ENCODE results near the gene MYBBP1A. TPM values are rescaled to one million over a fixed set of nuclear protein-coding genes. Genes with fewer than 3 reads are reported as not detected.

MYBBP1A gene
- total and polyA plus RNA-seq, 2 of the 8 experiments (the other 6 are each of a cell fraction or from before 2014, with no cell fraction given): 46.8 to 151 TPM

GRCh38 chr17:4556996-4557395 lies 1.8 kb upstream of the MYBBP1A start (continued):
- TF ChIP-seq TCF12 (IDR thresholded peaks at IDR 0.05; ENCODE audit: low read depth, low read length) (no peak), CREB1 (IDR thresholded peaks at IDR 0.05) (no peak), RAD21 (IDR thresholded peaks at IDR 0.05 in 1 of 2, conservative IDR thresholded peaks at IDR 0.05 in 1 of 2; ENCODE audit: low read depth in 2 of 2, low read length in 2 of 2) (no peak), SP1 (IDR thresholded peaks at IDR 0.05; ENCODE audit: low read depth, low read length) (no peak), RFX5 (IDR thresholded peaks at IDR 0.05; ENCODE audit: borderline replicate concordance, low read depth, low read length) (no peak), SIRT6 (IDR thresholded peaks at IDR 0.05; ENCODE audit: low read length) (no peak), NRF1 (IDR thresholded peaks at IDR 0.05; ENCODE audit: low read depth, low read length) (no peak), ASH2L (IDR thresholded peaks at IDR 0.05; ENCODE audit: low read length) (no peak), TEAD4 (IDR thresholded peaks at IDR 0.05; ENCODE audit: low read depth, low read length) (no peak)
